H1 (cell line): Measurements from ENCODE around the gene TBC1D22A. TPM values are rescaled to one million over a fixed set of nuclear protein-coding genes. Genes with fewer than 3 reads are reported as not detected.

Experiments
- RBBP5 ChIP-seq: IDR thresholded peaks from 2 replicates; pipeline ENCODE4 v1.7.1; 2012; ENCODE audit warnings: low read depth, mild to moderate bottlenecking, inconsistent platforms, low read length, moderate library complexity, borderline replicate concordance
- polyA plus RNA-seq, 7 experiments: library from polyadenylated mRNA; depleted of rRNA in 3 of 7; stranded (reverse) in 5 of 7; unstranded in 2 of 7; fragments of >200 nt in 5 of 7; fragments of 200-250 nt in 2 of 7; gene quantifications; 1 replicate in 5 of 7; 2 replicates in 1 of 7; 4 replicates in 1 of 7; pipeline versions ENCODE4 v1.2.1 to v1.2.3, GENCODE V29; 2011 to 2013; ENCODE audit warnings: missing spikeins in 2 of 7, mixed read lengths in 2 of 7
- total RNA-seq: library from RNA; stranded (reverse); fragmentation: NEBNext Ultra II Directional; extraction: Animal tissue kit (Norgen Biotek cat#: 25700); gene quantifications from 2 replicates; pipeline ENCODE4 v1.2.1, GENCODE V29; 2021

The TBC1D22A gene
- total and polyA plus RNA-seq, 2 of the 8 experiments (the other 6 are each of a cell fraction or from before 2014, with no cell fraction given), result 11.9 to 18.4 TPM

- no peak for TF ChIP-seq RBBP5
- TF ChIP-seq, all 59 proteins: peak for 0
These were observed 762 bp upstream of the TBC1D22A start (continued) for GRCh38 chr22:46761539-46762237.
